Progenitor cell of endocrine pancreas (in vitro differentiated cells): ENCODE measurements around the gene SKIDA1. TPM values are rescaled to one million over a fixed set of nuclear protein-coding genes. Genes with fewer than 3 reads are reported as not detected.

Experiments
- DNase-seq: peaks from one replicate; pipeline ENCODE4 v3.0.0; 2021; ENCODE audit warnings: low spot score; ENCODE audit not compliant: unreplicated experiment
- H3K27ac Mint-ChIP-seq: 2 replicates; pipeline ENCODE4 v1.8.0; 2021; ENCODE audit warnings: mild to moderate bottlenecking, moderate library complexity, mixed read lengths
- H3K27me3 Mint-ChIP-seq: 2 replicates; pipeline ENCODE4 v1.8.0; 2021; ENCODE audit warnings: mixed read lengths
- H3K36me3 Mint-ChIP-seq: 2 replicates; pipeline ENCODE4 v1.8.0; 2022; ENCODE audit warnings: mixed read lengths; ENCODE audit not compliant: insufficient read depth
- H3K4me1 Mint-ChIP-seq: 2 replicates; pipeline ENCODE4 v1.8.0; 2021; ENCODE audit warnings: low read depth, mixed read lengths
- H3K4me3 Mint-ChIP-seq: 2 replicates; pipeline ENCODE4 v1.8.0; 2021; ENCODE audit warnings: low read depth, mild to moderate bottlenecking, moderate library complexity, mixed read lengths
- H3K9me3 Mint-ChIP-seq: 2 replicates; pipeline ENCODE4 v1.8.0; 2021; ENCODE audit warnings: low read depth, mixed read lengths
- total RNA-seq: library from RNA; stranded (reverse); gene quantifications from 2 replicates; pipeline ENCODE4 v1.2.1, GENCODE V29; 2021
- TF ChIP-seq, protein P1 (sequence below): fragments of 200-600 bp; sonication (generic); IDR thresholded peaks from one replicate; pipeline ENCODE4 v1.5.0; 2021; ENCODE audit warnings: antibody characterized with exemption, mild to moderate bottlenecking; ENCODE audit not compliant: unreplicated experiment

Gene SKIDA1
- total RNA-seq, 1 donor from 2014 or later = 15.3 TPM

DNA sequence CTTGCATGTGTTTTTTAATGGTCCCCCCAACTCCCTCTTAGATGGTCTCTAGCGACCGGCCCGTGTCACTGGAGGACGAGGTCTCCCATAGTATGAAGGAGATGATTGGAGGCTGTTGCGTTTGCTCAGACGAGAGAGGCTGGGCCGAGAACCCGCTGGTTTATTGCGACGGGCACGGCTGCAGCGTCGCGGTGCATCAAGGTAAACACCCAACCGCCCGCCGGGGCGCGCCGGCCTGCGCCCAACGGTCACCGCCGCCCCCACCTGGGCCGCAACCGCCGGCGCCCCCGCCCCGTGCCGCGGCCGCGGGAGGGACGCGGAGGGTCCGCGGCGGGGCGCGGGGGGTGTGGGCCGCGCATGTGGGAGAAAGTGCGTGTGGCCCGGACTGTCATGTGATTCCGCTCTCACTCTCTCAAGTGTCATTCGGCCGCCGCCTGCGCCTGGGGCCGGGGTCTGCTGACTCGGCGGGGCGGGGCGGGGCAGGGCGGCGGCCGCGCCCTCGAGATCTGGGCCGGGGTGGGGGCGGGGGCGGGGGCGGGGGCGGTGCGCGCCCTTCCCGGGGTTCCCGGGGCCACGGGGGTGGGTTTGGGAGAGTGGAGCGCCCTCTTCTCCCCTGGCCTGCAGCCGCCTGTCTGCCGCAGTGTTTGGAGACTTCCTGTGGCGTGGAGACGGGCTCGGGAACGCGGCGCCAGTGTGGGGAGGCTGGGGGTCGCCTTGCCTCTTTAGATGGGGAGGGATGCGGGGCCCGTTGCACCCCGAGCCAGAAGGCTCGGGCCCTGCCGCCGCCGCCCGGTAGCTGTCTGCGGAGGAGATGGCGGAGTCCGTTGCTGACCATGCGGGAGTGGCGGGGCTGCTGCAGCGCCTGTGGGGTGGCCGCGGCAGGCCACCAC lies 9.4 kb upstream of the SKIDA1 start:
- Mint-ChIP-seq H3K4me3 (peak overlapping the region; percentile 82), H3K27me3 (no peaks in the 10 kb centered on the region), H3K4me1 (peaks cover 14% of the 10 kb centered on the region), H3K36me3 (peaks cover 4% of the 10 kb centered on the region), H3K27ac (peak overlapping the region; percentile 37), H3K9me3 (no peaks in the 10 kb centered on the region)
- TF ChIP-seq, protein P1, sequence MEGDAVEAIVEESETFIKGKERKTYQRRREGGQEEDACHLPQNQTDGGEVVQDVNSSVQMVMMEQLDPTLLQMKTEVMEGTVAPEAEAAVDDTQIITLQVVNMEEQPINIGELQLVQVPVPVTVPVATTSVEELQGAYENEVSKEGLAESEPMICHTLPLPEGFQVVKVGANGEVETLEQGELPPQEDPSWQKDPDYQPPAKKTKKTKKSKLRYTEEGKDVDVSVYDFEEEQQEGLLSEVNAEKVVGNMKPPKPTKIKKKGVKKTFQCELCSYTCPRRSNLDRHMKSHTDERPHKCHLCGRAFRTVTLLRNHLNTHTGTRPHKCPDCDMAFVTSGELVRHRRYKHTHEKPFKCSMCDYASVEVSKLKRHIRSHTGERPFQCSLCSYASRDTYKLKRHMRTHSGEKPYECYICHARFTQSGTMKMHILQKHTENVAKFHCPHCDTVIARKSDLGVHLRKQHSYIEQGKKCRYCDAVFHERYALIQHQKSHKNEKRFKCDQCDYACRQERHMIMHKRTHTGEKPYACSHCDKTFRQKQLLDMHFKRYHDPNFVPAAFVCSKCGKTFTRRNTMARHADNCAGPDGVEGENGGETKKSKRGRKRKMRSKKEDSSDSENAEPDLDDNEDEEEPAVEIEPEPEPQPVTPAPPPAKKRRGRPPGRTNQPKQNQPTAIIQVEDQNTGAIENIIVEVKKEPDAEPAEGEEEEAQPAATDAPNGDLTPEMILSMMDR = no peak
- peak; percentile 34 for DNase-seq

GRCh38 chr10:21534280-21534586 lies 8.8 kb upstream of the SKIDA1 start:
- H3K27me3 Mint-ChIP-seq = no peaks in the 10 kb centered on the region
- peaks cover 17% of the 10 kb centered on the region for H3K4me1 Mint-ChIP-seq
- peaks cover 2% of the 10 kb centered on the region for H3K36me3 Mint-ChIP-seq
- peak overlapping the region; percentile 82 for H3K4me3 Mint-ChIP-seq
- DNase-seq = no peak
- H3K27ac Mint-ChIP-seq = no peak overlapping the region
- TF ChIP-seq, protein P1 = no peak
- H3K9me3 Mint-ChIP-seq = no peaks in the 10 kb centered on the region

- no peaks in the 10 kb centered on the region for H3K9me3 Mint-ChIP-seq
- peak; percentile 91 for DNase-seq
- TF ChIP-seq, protein P1 = peak; percentile 43
- H3K4me3 Mint-ChIP-seq = peak within 1 kb of the TSS; percentile 84
- H3K27me3 Mint-ChIP-seq = no peaks in the 10 kb centered on the region
- H3K4me1 Mint-ChIP-seq = peaks cover 21% of the 10 kb centered on the region
- peaks cover 2% of the 10 kb centered on the region for H3K36me3 Mint-ChIP-seq
- peak within 1 kb of the TSS; percentile 98 for H3K27ac Mint-ChIP-seq
Observed at GRCh38 chr10:21533467-21534279, 8.2 kb upstream of the SKIDA1 start, which contains the start of gene MLLT10. Gene MLLT10, plus strand, starts transcription at chr10:21534232. Its CDS starts 413 bp downstream, at chr10:21534645.

GRCh38 chr10:21532694-21533466 lies 7.4 kb upstream of the SKIDA1 start:
- H3K4me3 Mint-ChIP-seq = peak overlapping the region; percentile 84
- TF ChIP-seq, protein P1 = no peak
- H3K36me3 Mint-ChIP-seq = no peaks in the 10 kb centered on the region
- H3K27me3 Mint-ChIP-seq = no peaks in the 10 kb centered on the region
- peaks cover 29% of the 10 kb centered on the region for H3K4me1 Mint-ChIP-seq
- DNase-seq = no peak
- no peaks in the 10 kb centered on the region for H3K9me3 Mint-ChIP-seq
- H3K27ac Mint-ChIP-seq = peak overlapping the region; percentile 98

GRCh38 chr10:21531164-21531563 lies 5.7 kb upstream of the SKIDA1 start:
- H3K27me3 Mint-ChIP-seq = no peaks in the 10 kb centered on the region
- H3K27ac Mint-ChIP-seq = no peak overlapping the region
- H3K36me3 Mint-ChIP-seq = no peaks in the 10 kb centered on the region
- TF ChIP-seq, protein P1 = no peak
- peaks cover 34% of the 10 kb centered on the region for H3K4me1 Mint-ChIP-seq
- no peaks in the 10 kb centered on the region for H3K9me3 Mint-ChIP-seq
- no peak overlapping the region for H3K4me3 Mint-ChIP-seq
- no peak for DNase-seq
